ENCODE data around the gene MVB12B.

MVB12B gene

GRCh38 chr9:126304207-126304970 is 22.2 kb upstream of the MVB12B start:
- DNase-seq, result no peak

GRCh38 chr9:126304971-126305320 is 21.7 kb upstream of the MVB12B start:
- no peak for DNase-seq

GRCh38 chr9:126306071-126306647 is 20.5 kb upstream of the MVB12B start:
- no peak for DNase-seq

- DNase-seq, result no peak
Measured at GRCh38 chr9:126307322-126308061, 19.1 kb upstream of the MVB12B start.

GRCh38 chr9:126309427-126310189 is 17.0 kb upstream of the MVB12B start:
- no peak for DNase-seq

GRCh38 chr9:126312584-126313551 is 13.8 kb upstream of the MVB12B start:
- no peak for DNase-seq

- DNase-seq, result no peak
Measured at GRCh38 chr9:126316085-126316655, 10.5 kb upstream of the MVB12B start.

GRCh38 chr9:126317513-126317912 is 9.1 kb upstream of the MVB12B start:
- no peak for DNase-seq

- DNase-seq, result no peak
Measured at GRCh38 chr9:126318858-126319257, 7.8 kb upstream of the MVB12B start.

- DNase-seq, result no peak
Measured at GRCh38 chr9:126319671-126320070, 7.0 kb upstream of the MVB12B start.

- DNase-seq, result no peak
Measured at GRCh38 chr9:126320158-126320922, 6.3 kb upstream of the MVB12B start.

- no peak for DNase-seq
Measured at GRCh38 chr9:126321742-126322141, 4.9 kb upstream of the MVB12B start.

- no peak for DNase-seq
Measured at GRCh38 chr9:126325821-126326220, 808 bp upstream of the MVB12B start.

GRCh38 chr9:126327006-126327713 is 531 bp downstream of the MVB12B start:
- DNase-seq, result no peak

GRCh38 chr9:126327714-126328185 is 1.1 kb downstream of the MVB12B start:
- DNase-seq, result no peak

GRCh38 chr9:126328407-126328806 is 1.8 kb downstream of the MVB12B start:
- no peak for DNase-seq

GRCh38 chr9:126329476-126330275 is 3.0 kb downstream of the MVB12B start:
- DNase-seq, result no peak

GRCh38 chr9:126330536-126330935 is 3.9 kb downstream of the MVB12B start:
- no peak for DNase-seq
